GM12878 (cell line): ENCODE data around the gene ILF2.

Experiments used
- CTCF ChIP-seq, 3 experiments: IDR thresholded peaks in 2 of 3; conservative IDR thresholded peaks in 1 of 3; 2 replicates each; pipeline ENCODE4 v1.5.1; 2011; ENCODE audit warnings: low read depth in 3 of 3, low read length in 3 of 3, mild to moderate bottlenecking in 3 of 3, control low read depth in 2 of 3, moderate library complexity in 2 of 3, inconsistent platforms in 1 of 3, mixed read lengths in 1 of 3; ENCODE audit not compliant: control insufficient read depth in 2 of 3, insufficient read depth in 1 of 3; ENCODE audit errors: extremely low read depth in 1 of 3
- EZH2 ChIP-seq: IDR thresholded peaks from 2 replicates; pipeline ENCODE4 v1.6.1; 2012; ENCODE audit warnings: low read depth, mild to moderate bottlenecking, control low read depth, inconsistent platforms, low read length, borderline replicate concordance; ENCODE audit not compliant: control insufficient read depth
- PBX3 ChIP-seq: IDR thresholded peaks from 2 replicates; pipeline ENCODE4 v1.6.1; 2011; ENCODE audit warnings: mild to moderate bottlenecking, low read depth, low read length, moderate library complexity; ENCODE audit not compliant: insufficient replicate concordance
- POLR2A ChIP-seq: IDR thresholded peaks from 2 replicates; pipeline ENCODE4 v1.6.1; 2011; ENCODE audit warnings: low read depth, mild to moderate bottlenecking, low read length
- POLR2AphosphoS5 ChIP-seq: IDR thresholded peaks from 2 replicates; pipeline ENCODE4 v1.6.1; 2011; ENCODE audit warnings: mild to moderate bottlenecking, low read length, inconsistent platforms
- RB1 ChIP-seq: fragments of 450-650 bp; formaldehyde crosslinking; IDR thresholded peaks from 2 replicates; pipeline ENCODE4 v1.6.1; 2017; ENCODE audit warnings: mild to moderate bottlenecking, borderline replicate concordance
- SUZ12 ChIP-seq: fragments of 200-600 bp; sonication (generic); IDR thresholded peaks from one replicate; pipeline ENCODE4 v1.6.1; 2018; ENCODE audit warnings: antibody characterized with exemption, mild to moderate bottlenecking; ENCODE audit not compliant: unreplicated experiment
- TARDBP ChIP-seq: IDR thresholded peaks from 2 replicates; pipeline ENCODE4 v1.6.1; 2016; ENCODE audit warnings: borderline replicate concordance
- TCF7 ChIP-seq: IDR thresholded peaks from 2 replicates; pipeline ENCODE4 v1.6.1; 2014; ENCODE audit warnings: antibody characterized with exemption, borderline replicate concordance

- TF ChIP-seq TCF7: no peak
- TF ChIP-seq POLR2AphosphoS5: peak; percentile 82
- no peak for TF ChIP-seq EZH2
- TF ChIP-seq POLR2A: peak; percentile 87
- no peak for TF ChIP-seq TARDBP
- TF ChIP-seq PBX3: no peak
- TF ChIP-seq SUZ12: no peak
- no peak; the same call in 1 of the 2 replicates for TF ChIP-seq RB1
- TF ChIP-seq CTCF (IDR thresholded peaks at IDR 0.05 in 2 of 3, conservative IDR thresholded peaks at IDR 0.05 in 1 of 3; ENCODE audit: control insufficient read depth in 2 of 3, extremely low read depth in 1 of 3, insufficient read depth in 1 of 3, low read depth in 3 of 3, low read length in 3 of 3): no peak
Observed at GRCh38 chr1:153658400-153659174, 12.2 kb downstream of the ILF2 start, which contains the start of gene SNAPIN.
